IMR-90 (cell line): ENCODE data around the gene TCF4. TPM values are rescaled to one million over a fixed set of nuclear protein-coding genes. Genes with fewer than 3 reads are reported as not detected.

ENCODE experiments used
- ATAC-seq: fragments of 200-7000 bp; cut with Tn5 transposase; 2 replicates; pipeline ENCODE4 v1.9.1; 2020; ENCODE audit warnings: low read depth, mild to moderate bottlenecking, moderate library complexity
- BruUV-seq: library from RNA; stranded (reverse); fragments of 400-500 nt; replicated peaks from 2 replicates; lab custom pipeline; 2021; lab: Mats Ljungman, UMichigan
- CTCF ChIA-PET: fragments of 300-600 bp; formaldehyde crosslinking; extraction: SDS; loops from one replicate; lab custom pipeline; 2021; ENCODE audit warnings: antibody characterized with exemption; lab: Yijun Ruan, JAX
- POLR2A ChIA-PET: fragments of 300-600 bp; sonication (Branson Sonifier 250); formaldehyde crosslinking; loops from one replicate; lab custom pipeline; 2022; ENCODE audit warnings: antibody characterized with exemption; ENCODE audit not compliant: unreplicated experiment; lab: Charles Lee
- DNase-seq: peaks from one replicate; pipeline ENCODE4 v3.0.0; 2013
- H2AFZ ChIP-seq: replicated peaks from 2 replicates; pipeline ENCODE3; 2013; ENCODE audit warnings: low read length, mild to moderate bottlenecking; ENCODE audit not compliant: poor library complexity
- H2AK5ac ChIP-seq: 2 replicates; pipeline ENCODE4 v1.6.1; 2013; ENCODE audit warnings: low read depth, low read length, inconsistent platforms
- H2AK9ac ChIP-seq: replicated peaks from 2 replicates; pipeline ENCODE3; 2013; ENCODE audit warnings: mild to moderate bottlenecking, low read depth, low read length, moderate library complexity; ENCODE audit not compliant: poor library complexity
- H2BK120ac ChIP-seq: 2 replicates; pipeline ENCODE4 v1.6.1; 2013; ENCODE audit warnings: low read depth, low read length, inconsistent platforms
- H2BK15ac ChIP-seq: 3 replicates; pipeline ENCODE4 v1.6.1; 2013; ENCODE audit warnings: low read depth, low read length, inconsistent platforms
- H2BK20ac ChIP-seq: 2 replicates; pipeline ENCODE4 v1.6.1; 2013; ENCODE audit warnings: low read depth, mild to moderate bottlenecking, inconsistent platforms, low read length, moderate library complexity
- H2BK5ac ChIP-seq: 2 replicates; pipeline ENCODE4 v1.6.1; 2013; ENCODE audit warnings: mild to moderate bottlenecking, low read depth, low read length, inconsistent platforms; ENCODE audit not compliant: poor library complexity, severe bottlenecking
- H3K14ac ChIP-seq: replicated peaks from 2 replicates; pipeline ENCODE4 v1.6.1; 2013; ENCODE audit warnings: low read depth, low read length, inconsistent platforms
- H3K18ac ChIP-seq: 2 replicates; pipeline ENCODE4 v1.6.1; 2013; ENCODE audit warnings: low read depth, low read length, control low read depth
- H3K23ac ChIP-seq: 2 replicates; pipeline ENCODE4 v1.6.1; 2013; ENCODE audit warnings: low read depth, low read length, inconsistent platforms
- H3K27ac ChIP-seq: 2 replicates; pipeline ENCODE4 v1.5.1; 2013; ENCODE audit warnings: mild to moderate bottlenecking, control low read depth, low read length; ENCODE audit not compliant: insufficient read depth
- H3K27me3 ChIP-seq: 2 replicates; pipeline ENCODE4 v1.6.1; 2013; ENCODE audit warnings: low read length; ENCODE audit not compliant: control insufficient read depth, insufficient read depth
- H3K36me3 ChIP-seq: 2 replicates; pipeline ENCODE4 v1.6.1; 2013; ENCODE audit warnings: low read length, mixed read lengths; ENCODE audit not compliant: control insufficient read depth, insufficient read depth
- H3K4ac ChIP-seq: 2 replicates; pipeline ENCODE4 v1.6.1; 2013; ENCODE audit warnings: low read depth, low read length, inconsistent platforms
- H3K4me1 ChIP-seq: 2 replicates; pipeline ENCODE4 v1.6.1; 2013; ENCODE audit warnings: low read length, mixed read lengths; ENCODE audit not compliant: control insufficient read depth, insufficient read depth
- H3K4me2 ChIP-seq: 2 replicates; pipeline ENCODE4 v1.6.1; 2013; ENCODE audit warnings: low read depth, mild to moderate bottlenecking, control low read depth, low read length, moderate library complexity
- H3K4me3 ChIP-seq: 2 replicates; pipeline ENCODE4 v1.5.1; 2013; ENCODE audit warnings: low read depth, mild to moderate bottlenecking, control low read depth, low read length, moderate library complexity; ENCODE audit not compliant: insufficient read depth
- H3K56ac ChIP-seq: 2 replicates; pipeline ENCODE4 v1.6.1; 2013; ENCODE audit warnings: low read length, inconsistent platforms; ENCODE audit not compliant: insufficient read depth; ENCODE audit errors: extremely low read depth
- H3K79me1 ChIP-seq, 2 experiments: 2 replicates each; pipeline ENCODE4 v1.6.1; 2013; ENCODE audit warnings: low read length in 2 of 2, inconsistent platforms in 1 of 2, low read depth in 1 of 2
- H3K9ac ChIP-seq: 2 replicates; pipeline ENCODE4 v1.6.1; 2013; ENCODE audit warnings: low read depth, low read length, control low read depth
- H3K9me1 ChIP-seq: 2 replicates; pipeline ENCODE4 v1.6.1; 2013; ENCODE audit warnings: low read length, inconsistent platforms; ENCODE audit not compliant: insufficient read depth
- H3K9me3 ChIP-seq: 2 replicates; pipeline ENCODE4 v1.6.1; 2013; ENCODE audit warnings: low read length; ENCODE audit not compliant: control insufficient read depth, insufficient read depth
- H4K20me1 ChIP-seq: 2 replicates; pipeline ENCODE4 v1.6.1; 2013; ENCODE audit warnings: low read length, inconsistent platforms; ENCODE audit not compliant: insufficient read depth
- H4K5ac ChIP-seq: 2 replicates; pipeline ENCODE4 v1.6.1; 2013; ENCODE audit warnings: mild to moderate bottlenecking, low read depth, low read length, control low read depth
- H4K8ac ChIP-seq, 2 experiments: 2 replicates each; pipeline ENCODE4 v1.6.1; 2013; ENCODE audit warnings: low read depth in 2 of 2, low read length in 2 of 2, control low read depth in 1 of 2, inconsistent platforms in 1 of 2
- H4K91ac ChIP-seq: 2 replicates; pipeline ENCODE4 v1.6.1; 2013; ENCODE audit warnings: low read depth, low read length, inconsistent platforms; ENCODE audit not compliant: insufficient read depth
- BHLHE40 ChIP-seq: fragments of 150-350 bp; IDR thresholded peaks from 2 replicates; pipeline ENCODE4 v1.6.1; 2016; ENCODE audit warnings: mild to moderate bottlenecking, low read depth, low read length
- CEBPB ChIP-seq: IDR thresholded peaks from 2 replicates; pipeline ENCODE4 v1.6.1; 2012; ENCODE audit warnings: low read depth, low read length, improper control_type of control experiment
- CHD1 ChIP-seq: IDR thresholded peaks from 2 replicates; pipeline ENCODE4 v1.6.1; 2012; ENCODE audit warnings: low read depth, low read length, improper control_type of control experiment
- MAZ ChIP-seq: IDR thresholded peaks from 2 replicates; pipeline ENCODE4 v1.6.1; 2012; ENCODE audit warnings: low read depth, mild to moderate bottlenecking, low read length, improper control_type of control experiment, moderate library complexity, borderline replicate concordance
- MXI1 ChIP-seq: IDR thresholded peaks from 2 replicates; pipeline ENCODE4 v1.6.1; 2012; ENCODE audit warnings: low read depth, mild to moderate bottlenecking, low read length, moderate library complexity, borderline replicate concordance
- NFE2L2 ChIP-seq: fragments of 150-350 bp; IDR thresholded peaks from 2 replicates; pipeline ENCODE4 v1.6.1; 2016; ENCODE audit warnings: low read depth, mild to moderate bottlenecking, low read length
- POLR2A ChIP-seq: IDR thresholded peaks from 2 replicates; pipeline ENCODE4 v1.6.1; 2012; ENCODE audit warnings: mild to moderate bottlenecking, low read depth, low read length
- RAD21 ChIP-seq: IDR thresholded peaks from 2 replicates; pipeline ENCODE4 v1.6.1; 2012; ENCODE audit warnings: low read length, improper control_type of control experiment
- RCOR1 ChIP-seq: IDR thresholded peaks from 2 replicates; pipeline ENCODE4 v1.6.1; 2012; ENCODE audit warnings: mild to moderate bottlenecking, low read length, improper control_type of control experiment; ENCODE audit not compliant: insufficient replicate concordance
- SMC3 ChIP-seq: fragments of 150-350 bp; IDR thresholded peaks from 2 replicates; pipeline ENCODE4 v1.6.1; 2016; ENCODE audit warnings: low read depth, mild to moderate bottlenecking, antibody characterized with exemption, low read length, moderate library complexity
- WGBS, 2 experiments: methylation state at CpG; one replicate each; pipeline versions ENCODE4 v1.1.5 to v1.1.7; 2013; ENCODE audit warnings: missing lambda C conversion rate in 2 of 2; ENCODE audit not compliant: insufficient read length in 1 of 2; ENCODE audit errors: extremely low coverage in 2 of 2; 5-methylcytosine and 5-hydroxymethylcytosine counted together
- dilution Hi-C: fragments of 300-500 bp; cut with HindIII; formaldehyde crosslinking; loops from one replicate; pipeline ENCODE4 v1.14.3; 2018; ENCODE audit warnings: low sequenced_read_pairs; ENCODE audit not compliant: unreplicated experiment
- in situ Hi-C: fragments of 300-500 bp; cut with MboI; formaldehyde crosslinking; loops from 3 replicates; pipeline ENCODE4 v1.14.3; 2019; ENCODE audit warnings: low sequenced_read_pairs, inconsistent platforms, mixed read lengths
- intact Hi-C: fragments of 100-400 bp; cut with micrococcal nuclease; formaldehyde crosslinking; loops from 2 replicates; pipeline ENCODE4 v1.10.0; 2022
- polyA plus RNA-seq, 3 experiments: library from polyadenylated mRNA; depleted of rRNA; stranded (reverse); fragments of >200 nt; gene quantifications; 2 replicates each; pipeline ENCODE4 v1.2.3, GENCODE V29; 2012; ENCODE audit warnings: low replicate concordance in 1 of 3
- total RNA-seq: library from RNA; depleted of rRNA; stranded (reverse); fragments of >200 nt; gene quantifications from 2 replicates; pipeline ENCODE4 v1.2.3, GENCODE V29; 2012
- TF ChIP-seq, protein P1 (sequence below): fragments of 150-350 bp; IDR thresholded peaks from 2 replicates; pipeline ENCODE4 v1.6.1; 2016; ENCODE audit warnings: low read depth, mild to moderate bottlenecking, low read length, moderate library complexity, borderline replicate concordance
- TF ChIP-seq, protein P2 (sequence below): conservative IDR thresholded peaks from 2 replicates; pipeline ENCODE4 v1.5.1; 2012; ENCODE audit warnings: mild to moderate bottlenecking, low read depth, low read length, improper control_type of control experiment

Gene TCF4
- total and polyA plus RNA-seq, 2 of the 4 experiments (the other 2 are of a cell fraction): 30.0 to 87.1 TPM

DNA sequence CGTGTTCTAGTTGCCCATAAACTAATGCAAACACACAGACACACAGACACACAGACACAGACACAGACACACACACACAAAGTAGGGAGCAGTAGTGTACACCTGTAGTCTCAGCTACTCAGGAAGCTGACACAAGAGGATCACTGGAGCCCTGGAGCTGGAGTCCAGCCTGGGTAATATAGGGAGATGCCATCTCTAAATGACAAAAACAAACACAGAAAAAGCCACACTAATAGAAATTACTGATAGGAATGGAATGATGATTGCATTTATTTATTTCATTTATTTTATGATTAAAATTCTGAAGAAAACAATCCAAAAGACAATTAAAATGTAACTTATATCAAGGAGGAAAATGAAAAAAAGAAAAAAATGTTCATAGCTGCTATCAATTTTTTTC lies 30.8 kb downstream of the TCF4 start:
- ATAC-seq (no peak), DNase-seq (no peak)
- Histone ChIP-seq H3K14ac (no peak overlapping the region), H3K27me3 (no peaks in the 10 kb centered on the region), H3K4me1 (peaks cover 3% of the 10 kb centered on the region; the same call in 1 of the 2 replicates), H3K27ac (no peak overlapping the region), H3K4me3 (no peak overlapping the region), H4K8ac (no peak overlapping the region), H3K4ac (no peak overlapping the region), H3K36me3 (peaks cover 1% of the 10 kb centered on the region; the same call in 1 of the 2 replicates), H4K20me1 (no peaks in the 10 kb centered on the region), H3K9me3 (no peaks in the 10 kb centered on the region), H4K91ac (no peak overlapping the region), H4K5ac (no peak overlapping the region), H3K56ac (no peak overlapping the region), H2AK5ac (no peak overlapping the region), H3K4me2 (no peak overlapping the region), H2BK20ac (no peak overlapping the region), H3K79me1 (peaks cover 19 to 57% of the 10 kb centered on the region in 2 experiments), H3K9ac (no peak overlapping the region), H2BK120ac (no peak overlapping the region), H3K18ac (no peak overlapping the region), H2AK9ac (no peak overlapping the region), H2AFZ (no peak overlapping the region), H2BK5ac (no peak overlapping the region), H2BK15ac (no peak overlapping the region), H3K9me1 (0 out of 2 replicates have a peak, but pooled peaks cover 3% of the 10 kb centered on the region), H3K23ac (no peak overlapping the region)
- no TSS peak for BruUV-seq
- TF ChIP-seq RAD21 (no peak), BHLHE40 (no peak), SMC3 (no peak), CHD1 (no peak), MAZ (no peak), POLR2A (no peak), CEBPB (no peak), MXI1 (no peak), RCOR1 (no peak), NFE2L2 (no peak)
- TF ChIP-seq, protein P1, sequence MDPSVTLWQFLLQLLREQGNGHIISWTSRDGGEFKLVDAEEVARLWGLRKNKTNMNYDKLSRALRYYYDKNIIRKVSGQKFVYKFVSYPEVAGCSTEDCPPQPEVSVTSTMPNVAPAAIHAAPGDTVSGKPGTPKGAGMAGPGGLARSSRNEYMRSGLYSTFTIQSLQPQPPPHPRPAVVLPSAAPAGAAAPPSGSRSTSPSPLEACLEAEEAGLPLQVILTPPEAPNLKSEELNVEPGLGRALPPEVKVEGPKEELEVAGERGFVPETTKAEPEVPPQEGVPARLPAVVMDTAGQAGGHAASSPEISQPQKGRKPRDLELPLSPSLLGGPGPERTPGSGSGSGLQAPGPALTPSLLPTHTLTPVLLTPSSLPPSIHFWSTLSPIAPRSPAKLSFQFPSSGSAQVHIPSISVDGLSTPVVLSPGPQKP: no peak
- TF ChIP-seq, protein P2, sequence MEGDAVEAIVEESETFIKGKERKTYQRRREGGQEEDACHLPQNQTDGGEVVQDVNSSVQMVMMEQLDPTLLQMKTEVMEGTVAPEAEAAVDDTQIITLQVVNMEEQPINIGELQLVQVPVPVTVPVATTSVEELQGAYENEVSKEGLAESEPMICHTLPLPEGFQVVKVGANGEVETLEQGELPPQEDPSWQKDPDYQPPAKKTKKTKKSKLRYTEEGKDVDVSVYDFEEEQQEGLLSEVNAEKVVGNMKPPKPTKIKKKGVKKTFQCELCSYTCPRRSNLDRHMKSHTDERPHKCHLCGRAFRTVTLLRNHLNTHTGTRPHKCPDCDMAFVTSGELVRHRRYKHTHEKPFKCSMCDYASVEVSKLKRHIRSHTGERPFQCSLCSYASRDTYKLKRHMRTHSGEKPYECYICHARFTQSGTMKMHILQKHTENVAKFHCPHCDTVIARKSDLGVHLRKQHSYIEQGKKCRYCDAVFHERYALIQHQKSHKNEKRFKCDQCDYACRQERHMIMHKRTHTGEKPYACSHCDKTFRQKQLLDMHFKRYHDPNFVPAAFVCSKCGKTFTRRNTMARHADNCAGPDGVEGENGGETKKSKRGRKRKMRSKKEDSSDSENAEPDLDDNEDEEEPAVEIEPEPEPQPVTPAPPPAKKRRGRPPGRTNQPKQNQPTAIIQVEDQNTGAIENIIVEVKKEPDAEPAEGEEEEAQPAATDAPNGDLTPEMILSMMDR: no peak
- ChIA-PET POLR2A (no interaction called here), CTCF (no interaction called here)
- WGBS, 2 experiments: no CpG with 5 or more reads among the region's 1 CpG
- dilution Hi-C loops: no loop called here
- in situ Hi-C loops: no loop called here
- intact Hi-C loops: no loop called here
